Fibroblast of lung (primary cell): Measurements from ENCODE around the gene ACYP2.

Experiments used
- CTCF ChIP-seq, 2 donors: IDR thresholded peaks in 1 of 2; conservative IDR thresholded peaks in 1 of 2; 1 replicate in 1 of 2; 2 replicates in 1 of 2; pipeline ENCODE4 v1.5.1; 2011 to 2012; ENCODE audit warnings: low read length in 2 of 2, control low read depth in 1 of 2, inconsistent platforms in 1 of 2, low read depth in 1 of 2, mild to moderate bottlenecking in 1 of 2
- EZH2 ChIP-seq: IDR thresholded peaks from 2 replicates; pipeline ENCODE4 v1.5.1; 2012; ENCODE audit warnings: low read length, control low read depth, mild to moderate bottlenecking; ENCODE audit errors: missing control alignments

GRCh38 chr2:54224997-54225396, 109.6 kb downstream of the ACYP2 start:
- no peak for TF ChIP-seq CTCF (conservative IDR thresholded peaks at IDR 0.05 in 1 of 2, IDR thresholded peaks at IDR 0.05 in 1 of 2; ENCODE audit: low read depth in 1 of 2, low read length in 2 of 2)
- TF ChIP-seq EZH2, result no peak
